ENCODE data around the gene NXPE4.
"Not testable (repeated sequence)": the region's sequence is repeated elsewhere in the genome, so short reads cannot be mapped to it uniquely, and the experiment has no call there.

NXPE4 gene

GRCh38 chr11:114617157-114618124 is 21.9 kb upstream of the NXPE4 start:
- FAIRE-seq = no peak

GRCh38 chr11:114616516-114616915 is 20.9 kb upstream of the NXPE4 start:
- DNase-seq (ENCODE audit: insufficient read length) = no peak
- no peak for FAIRE-seq
- TF ChIP-seq TAF1 (IDR thresholded peaks at IDR 0.05; ENCODE audit: borderline replicate concordance, low read depth, low read length) = no peak
- TF ChIP-seq POLR2A (IDR thresholded peaks at IDR 0.05; ENCODE audit: low read depth, low read length) = no peak
- no peak for TF ChIP-seq POLR2AphosphoS5 (IDR thresholded peaks at IDR 0.05; ENCODE audit: low read depth, low read length)

More at GRCh38 chr11:114617157-114618124, 21.9 kb upstream of the NXPE4 start:
- no peak for TF ChIP-seq TAF1 (IDR thresholded peaks at IDR 0.05; ENCODE audit: borderline replicate concordance, low read depth, low read length)
- TF ChIP-seq POLR2AphosphoS5 (IDR thresholded peaks at IDR 0.05; ENCODE audit: low read depth, low read length) = peak; percentile 48; the same call in 1 of the 2 replicates
- no peak for DNase-seq (ENCODE audit: insufficient read length)

GRCh38 chr11:114615448-114616361 is 20.1 kb upstream of the NXPE4 start:
- DNase-seq (ENCODE audit: insufficient read length) (no peak), FAIRE-seq (no peak)

DNA sequence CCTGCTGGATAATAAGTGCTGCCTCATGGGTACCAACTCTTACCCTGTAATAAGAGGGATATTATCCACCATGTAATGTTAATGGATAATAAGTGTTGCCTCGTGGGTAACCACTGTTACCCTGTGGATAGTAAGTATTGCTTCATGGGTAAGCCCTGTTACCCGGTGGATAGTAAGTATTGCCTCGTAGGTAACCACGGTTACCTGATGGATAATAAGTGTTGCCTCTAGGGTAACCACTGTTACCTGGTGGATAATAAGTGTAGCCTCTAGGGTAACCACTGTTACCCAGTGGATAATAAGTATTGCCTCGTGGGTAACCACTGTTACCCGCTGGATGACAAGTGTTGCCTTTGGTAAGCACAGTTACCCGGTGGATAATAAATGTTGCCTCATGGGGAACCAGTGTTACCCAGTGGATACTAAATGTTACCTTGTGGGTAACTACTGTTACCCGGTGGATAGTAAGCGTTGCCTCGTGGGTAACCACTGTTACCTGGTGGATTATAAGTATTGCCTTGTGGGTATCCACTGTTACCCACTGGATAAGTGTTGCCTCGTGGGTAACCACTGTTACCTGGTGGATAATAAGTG is 18.6 kb upstream of the NXPE4 start:
- FAIRE-seq (no peak), DNase-seq (ENCODE audit: insufficient read length) (no peak)
- TF ChIP-seq TAF1 (IDR thresholded peaks at IDR 0.05; ENCODE audit: borderline replicate concordance, low read depth, low read length) (no peak), POLR2A (IDR thresholded peaks at IDR 0.05; ENCODE audit: low read depth, low read length) (no peak), POLR2AphosphoS5 (IDR thresholded peaks at IDR 0.05; ENCODE audit: low read depth, low read length) (no peak)

More at GRCh38 chr11:114615448-114616361, 20.1 kb upstream of the NXPE4 start:
- TF ChIP-seq TAF1 (IDR thresholded peaks at IDR 0.05; ENCODE audit: borderline replicate concordance, low read depth, low read length) (no peak), POLR2AphosphoS5 (IDR thresholded peaks at IDR 0.05; ENCODE audit: low read depth, low read length) (peak; percentile 20; the same call in 1 of the 2 replicates)

GRCh38 chr11:114613094-114613493 is 17.5 kb upstream of the NXPE4 start:
- not testable (repeated sequence) for FAIRE-seq

DNA sequence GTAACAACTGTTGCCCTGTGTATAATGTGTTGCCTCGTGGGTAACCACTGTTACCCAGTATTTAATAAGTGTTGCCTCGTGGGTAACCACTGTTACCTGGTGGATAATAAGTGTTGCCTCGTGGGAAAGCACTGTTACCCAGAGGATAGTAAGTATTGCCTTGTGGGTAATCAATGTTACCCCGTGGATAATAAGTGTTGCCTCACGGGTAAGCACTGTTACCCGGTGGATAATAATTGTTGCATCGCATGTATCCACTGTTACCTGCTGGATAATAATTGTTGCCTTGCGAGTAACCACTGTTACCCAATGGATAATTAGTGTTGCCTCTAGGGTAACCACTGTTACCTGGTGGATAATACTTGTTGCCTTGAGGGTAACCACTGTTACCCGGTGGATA is 17.1 kb upstream of the NXPE4 start:
- TF ChIP-seq POLR2A (IDR thresholded peaks at IDR 0.05; ENCODE audit: low read depth, low read length) = no peak
- TF ChIP-seq POLR2AphosphoS5 (IDR thresholded peaks at IDR 0.05; ENCODE audit: low read depth, low read length) = peak; percentile 57; the same call in 1 of the 2 replicates
- no peak for TF ChIP-seq TAF1 (IDR thresholded peaks at IDR 0.05; ENCODE audit: borderline replicate concordance, low read depth, low read length)
- no peak for DNase-seq (ENCODE audit: insufficient read length)
- no peak for FAIRE-seq

More at GRCh38 chr11:114613094-114613493, 17.5 kb upstream of the NXPE4 start:
- not testable (repeated sequence) for DNase-seq (ENCODE audit: insufficient read length)

DNA sequence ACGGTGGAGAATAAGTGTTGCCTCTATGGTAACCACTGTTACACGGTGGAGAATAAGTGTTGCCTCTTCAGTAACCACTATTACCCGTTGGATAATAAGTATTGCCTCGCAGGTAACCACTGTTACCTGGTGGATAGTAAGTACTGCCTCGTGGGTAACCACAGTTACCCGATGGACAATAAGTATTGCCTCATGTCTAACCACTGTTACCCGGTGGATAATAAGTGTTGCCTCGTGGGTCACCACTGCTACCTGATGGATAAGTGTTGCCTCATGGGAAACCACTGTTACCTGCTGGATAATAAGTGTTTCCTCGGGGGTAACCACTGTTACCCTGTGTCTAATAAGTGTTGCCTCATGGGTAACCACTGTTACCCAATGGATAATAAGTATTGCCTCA is 16.6 kb upstream of the NXPE4 start:
- not testable (repeated sequence) for DNase-seq (ENCODE audit: insufficient read length); FAIRE-seq

- no peak for TF ChIP-seq POLR2A (IDR thresholded peaks at IDR 0.05; ENCODE audit: low read depth, low read length)
- TF ChIP-seq POLR2AphosphoS5 (IDR thresholded peaks at IDR 0.05; ENCODE audit: low read depth, low read length) = peak; percentile 19; the same call in 1 of the 2 replicates
- FAIRE-seq (no peak), DNase-seq (ENCODE audit: insufficient read length) (no peak)
Observed at GRCh38 chr11:114610984-114611944, 15.7 kb upstream of the NXPE4 start.

GRCh38 chr11:114610550-114610949 is 15.0 kb upstream of the NXPE4 start:
- no peak for TF ChIP-seq TAF1 (IDR thresholded peaks at IDR 0.05; ENCODE audit: borderline replicate concordance, low read depth, low read length)
- TF ChIP-seq POLR2AphosphoS5 (IDR thresholded peaks at IDR 0.05; ENCODE audit: low read depth, low read length) = no peak
- no peak for TF ChIP-seq POLR2A (IDR thresholded peaks at IDR 0.05; ENCODE audit: low read depth, low read length)
- FAIRE-seq (no peak), DNase-seq (ENCODE audit: insufficient read length) (no peak)

DNA sequence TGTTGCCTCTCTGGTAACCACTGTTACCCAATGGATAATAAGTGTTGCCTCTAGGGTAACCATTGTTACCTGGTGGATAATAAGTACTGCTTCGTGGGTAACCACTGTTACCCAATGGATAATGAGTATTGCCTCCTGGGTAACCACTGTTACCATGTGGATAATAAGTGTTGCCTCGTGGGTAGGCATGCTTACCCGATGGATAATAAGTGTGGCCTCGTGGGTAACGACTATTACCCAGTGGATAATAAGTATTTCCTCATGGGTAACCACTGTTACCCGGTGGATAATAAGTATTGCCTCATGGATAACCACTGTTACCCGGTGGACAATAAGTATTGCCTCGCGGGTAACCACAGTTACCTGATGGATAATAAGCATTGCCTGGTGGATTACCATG is 13.8 kb upstream of the NXPE4 start:
- peak; percentile 67; the same call in 1 of the 2 replicates for TF ChIP-seq POLR2AphosphoS5 (IDR thresholded peaks at IDR 0.05; ENCODE audit: low read depth, low read length)
- no peak for TF ChIP-seq POLR2A (IDR thresholded peaks at IDR 0.05; ENCODE audit: low read depth, low read length)
- FAIRE-seq (no peak), DNase-seq (ENCODE audit: insufficient read length) (no peak)

DNA sequence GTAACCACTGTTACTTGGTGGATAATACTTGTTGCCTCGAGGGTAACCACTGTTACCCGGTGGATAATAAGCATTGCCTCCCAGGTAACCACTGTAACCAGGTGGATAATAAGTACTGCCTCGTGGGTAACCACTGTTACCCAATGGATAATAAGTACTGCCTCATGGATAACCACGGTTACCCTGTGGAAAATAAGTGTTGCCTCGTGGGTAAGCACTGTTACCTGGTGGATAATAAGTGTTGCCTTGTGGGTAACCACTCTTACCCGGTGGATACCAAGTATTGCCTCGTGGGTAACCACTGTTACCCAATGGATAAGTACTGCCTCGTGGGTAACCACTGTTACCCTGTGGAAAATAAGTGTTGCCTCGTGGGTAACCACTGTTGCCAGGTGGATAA is 13.0 kb upstream of the NXPE4 start:
- not testable (repeated sequence) for FAIRE-seq; DNase-seq (ENCODE audit: insufficient read length)
